BJ (cell line): Measurements from ENCODE around the gene MTHFS. TPM values are rescaled to one million over a fixed set of nuclear protein-coding genes. Genes with fewer than 3 reads are reported as not detected.

Experiments used
- CTCF ChIA-PET: fragments of 350-600 bp; formaldehyde crosslinking; extraction: SDS; loops from one replicate; lab custom pipeline; 2021; ENCODE audit warnings: antibody characterized with exemption, inconsistent platforms; lab: Yijun Ruan, JAX
- POLR2A ChIA-PET: fragments of 300-600 bp; sonication (Branson Sonifier 250); formaldehyde crosslinking; extraction: SDS; loops from one replicate; lab custom pipeline; 2021; ENCODE audit warnings: antibody characterized with exemption; lab: Charles Lee
- DNase-seq: peaks from one replicate; pipeline ENCODE4 v3.0.0-alpha.2; 2011; ENCODE audit warnings: low read depth
- H3K27me3 ChIP-seq: 2 replicates; pipeline ENCODE4 v1.6.0; 2011; ENCODE audit warnings: low read length; ENCODE audit not compliant: control insufficient read depth, insufficient read depth
- H3K36me3 ChIP-seq: 2 replicates; pipeline ENCODE4 v1.5.1; 2011; ENCODE audit warnings: low read length; ENCODE audit not compliant: control insufficient read depth, insufficient read depth
- H3K4me3 ChIP-seq: 2 replicates; pipeline ENCODE4 v1.5.1; 2011; ENCODE audit warnings: low read depth, mild to moderate bottlenecking, control low read depth, low read length
- CTCF ChIP-seq: IDR thresholded peaks from 2 replicates; pipeline ENCODE4 v1.5.1; 2011; ENCODE audit warnings: low read depth, mild to moderate bottlenecking, control low read depth, inconsistent platforms, low read length, moderate library complexity; ENCODE audit not compliant: insufficient read depth
- polyA plus RNA-seq: library from polyadenylated mRNA; depleted of rRNA; stranded (reverse); fragments of >200 nt; gene quantifications from 2 replicates; pipeline ENCODE4 v1.2.3, GENCODE V29; 2011

The MTHFS gene
- polyA plus RNA-seq, 1 experiment, result 30.7 TPM

- ChIA-PET POLR2A (no interaction called here), CTCF (interaction anchor here (1.1 to 2.0 kb wide), 2 partner anchors 21 to 119 kb away, joined by 3 to 5 read pairs; no protein-coding TSS in a partner anchor)
- Histone ChIP-seq H3K27me3 (no peaks in the 10 kb centered on the region), H3K4me3 (no peak overlapping the region), H3K36me3 (0 out of 2 replicates have a peak, but pooled peaks cover 2% of the 10 kb centered on the region)
- no peak for DNase-seq
- TF ChIP-seq CTCF, result no peak
Observed at GRCh38 chr15:79874242-79874641, 22.6 kb downstream of the MTHFS start.

- 0 out of 2 replicates have a peak, but pooled peaks cover 2% of the 10 kb centered on the region for H3K36me3 ChIP-seq
- no peaks in the 10 kb centered on the region for H3K27me3 ChIP-seq
- no peak for TF ChIP-seq CTCF
- ChIA-PET CTCF (interaction anchor here (2.0 kb wide), 1 partner anchor 19 kb away, joined by 5 read pairs; no protein-coding TSS in a partner anchor), POLR2A (interaction anchor here (0.6 kb wide), 1 partner anchor 15 kb away, joined by 4 read pairs; no protein-coding TSS in a partner anchor)
- no peak overlapping the region for H3K4me3 ChIP-seq
- DNase-seq, result no peak
Observed at GRCh38 chr15:79872358-79873017, 24.3 kb downstream of the MTHFS start.

- POLR2A ChIA-PET, result no interaction called here
- Histone ChIP-seq H3K36me3 (peaks cover 2% of the 10 kb centered on the region; the same call in 1 of the 2 replicates), H3K27me3 (no peaks in the 10 kb centered on the region), H3K4me3 (no peak overlapping the region)
- no peak for DNase-seq
- CTCF ChIA-PET, result interaction anchor here (0.7 to 2.0 kb wide), 8 partner anchors 15 to 529 kb away, joined by 3 to 8 read pairs (median 4); no protein-coding TSS in a partner anchor
- no peak for TF ChIP-seq CTCF
Observed at GRCh38 chr15:79868554-79868953, 28.3 kb downstream of the MTHFS start.

GRCh38 chr15:79863886-79864285 lies 32.9 kb downstream of the MTHFS start:
- CTCF ChIA-PET, result interaction anchor here (0.6 to 2.2 kb wide), 5 partner anchors 7 to 524 kb away, joined by 3 to 9 read pairs (median 5); no protein-coding TSS in a partner anchor

More at GRCh38 chr15:79863886-79864285, 32.9 kb downstream of the MTHFS start:
- no peaks in the 10 kb centered on the region; the same call in 1 of the 2 replicates for H3K36me3 ChIP-seq
- DNase-seq, result no peak
- no peaks in the 10 kb centered on the region for H3K27me3 ChIP-seq
- POLR2A ChIA-PET, result no interaction called here
- no peak overlapping the region for H3K4me3 ChIP-seq
- no peak for TF ChIP-seq CTCF
